NCI-H128 (cell line): Measurements from ENCODE around the gene TRIM7.

Experiments used
- DNase-seq: peaks from one replicate; lab custom pipeline; 2025; ENCODE audit not compliant: unreplicated experiment; lab: John Stamatoyannopoulos, UW

TRIM7 gene

DNA sequence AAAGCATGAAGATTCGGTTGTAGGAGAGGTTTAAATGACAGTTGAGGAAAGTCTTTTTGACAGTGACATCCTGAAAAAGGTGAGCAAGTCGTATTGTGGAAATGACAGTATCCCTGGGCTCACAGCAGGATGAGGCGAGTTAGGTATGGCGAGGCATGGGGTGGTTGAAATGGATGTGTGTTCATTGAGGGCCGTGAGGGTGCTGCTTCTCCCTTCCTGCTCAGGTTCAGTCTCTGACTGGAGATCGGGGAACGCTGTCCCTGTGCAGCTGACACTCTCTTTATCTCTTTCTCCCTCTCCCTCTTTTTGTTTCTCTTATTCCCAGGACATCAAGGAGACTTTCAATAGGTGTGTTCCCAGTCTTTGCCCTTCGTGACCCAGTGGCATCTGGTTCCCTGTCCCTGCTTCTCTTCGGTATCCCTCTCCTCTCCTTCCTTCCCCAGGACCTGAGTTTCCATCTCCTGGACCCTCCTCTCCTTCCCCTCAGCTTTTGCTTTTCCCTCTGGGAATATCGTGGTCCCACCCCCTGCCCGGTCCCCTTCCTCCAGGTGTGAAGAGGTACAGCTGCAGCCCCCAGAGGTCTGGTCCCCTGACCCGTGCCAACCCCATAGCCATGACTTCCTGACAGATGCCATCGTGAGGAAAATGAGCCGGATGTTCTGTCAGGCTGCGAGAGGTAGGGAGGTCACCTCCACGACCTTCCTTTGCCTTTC is 28.2 kb upstream of the TRIM7 start:
- no peak for DNase-seq

DNA sequence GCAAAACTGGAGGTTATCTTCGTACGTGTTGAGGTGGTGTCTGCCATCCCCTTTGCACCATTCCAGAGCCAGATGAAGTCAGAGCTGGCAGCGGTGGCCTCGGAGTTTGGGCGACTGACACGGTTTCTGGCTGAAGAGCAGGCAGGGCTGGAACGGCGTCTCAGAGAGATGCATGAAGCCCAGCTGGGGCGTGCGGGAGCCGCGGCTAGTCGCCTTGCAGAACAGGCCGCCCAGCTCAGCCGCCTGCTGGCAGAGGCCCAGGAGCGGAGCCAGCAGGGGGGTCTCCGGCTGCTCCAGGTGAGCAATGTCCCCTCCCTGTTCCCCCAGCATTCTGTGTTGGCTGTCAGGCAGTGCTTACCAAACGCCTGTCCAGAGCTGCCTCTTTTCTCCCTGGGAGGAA is 27.6 kb upstream of the TRIM7 start:
- no peak for DNase-seq

- DNase-seq: no peak
Measured at GRCh38 chr5:181231432-181231831, 26.4 kb upstream of the TRIM7 start.

GRCh38 chr5:181230551-181230950 is 25.6 kb upstream of the TRIM7 start:
- DNase-seq: no peak

- DNase-seq: no peak
Measured at GRCh38 chr5:181229996-181230395, 25.0 kb upstream of the TRIM7 start.

DNA sequence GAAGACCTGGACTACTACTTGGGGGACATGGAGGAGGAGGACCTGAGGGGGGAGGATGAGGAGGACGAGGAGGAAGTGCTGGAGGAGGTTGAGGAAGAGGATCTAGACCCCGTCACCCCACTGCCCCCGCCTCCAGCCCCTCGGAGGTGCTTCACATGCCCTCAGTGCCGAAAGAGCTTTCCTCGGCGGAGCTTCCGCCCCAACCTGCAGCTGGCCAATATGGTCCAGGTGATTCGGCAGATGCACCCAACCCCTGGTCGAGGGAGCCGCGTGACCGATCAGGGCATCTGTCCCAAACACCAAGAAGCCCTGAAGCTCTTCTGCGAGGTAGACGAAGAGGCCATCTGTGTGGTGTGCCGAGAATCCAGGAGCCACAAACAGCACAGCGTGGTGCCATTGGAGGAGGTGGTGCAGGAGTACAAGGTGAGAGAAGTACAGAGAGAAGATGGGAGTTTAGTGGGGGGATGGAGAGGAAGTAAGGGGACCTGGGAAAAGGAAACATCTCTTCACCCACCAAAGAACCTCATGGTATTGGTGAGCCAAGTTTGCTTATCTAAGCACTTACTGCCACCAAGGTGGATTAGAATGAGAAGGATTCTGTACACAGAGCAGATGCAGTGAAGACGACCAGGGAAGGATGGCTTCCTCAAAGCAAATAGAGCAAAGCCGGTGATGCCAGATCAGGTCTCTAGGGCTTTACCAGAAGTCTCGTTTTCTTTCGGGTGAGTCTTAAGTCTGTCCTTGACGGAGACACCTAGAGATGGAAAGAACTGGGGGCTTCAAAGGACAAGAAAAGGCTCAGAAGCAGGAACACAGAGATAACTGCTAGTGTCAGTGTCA is 19.6 kb upstream of the TRIM7 start:
- no peak for DNase-seq

GRCh38 chr5:181223729-181224389 is 18.9 kb upstream of the TRIM7 start:
- DNase-seq: no peak

GRCh38 chr5:181223058-181223728 is 18.2 kb upstream of the TRIM7 start, which contains the start of gene TRIM41:
Gene TRIM41 (plus strand): TSS chr5:181223281. CDS start chr5:181224000, 719 bp downstream.
- no peak for DNase-seq

DNA sequence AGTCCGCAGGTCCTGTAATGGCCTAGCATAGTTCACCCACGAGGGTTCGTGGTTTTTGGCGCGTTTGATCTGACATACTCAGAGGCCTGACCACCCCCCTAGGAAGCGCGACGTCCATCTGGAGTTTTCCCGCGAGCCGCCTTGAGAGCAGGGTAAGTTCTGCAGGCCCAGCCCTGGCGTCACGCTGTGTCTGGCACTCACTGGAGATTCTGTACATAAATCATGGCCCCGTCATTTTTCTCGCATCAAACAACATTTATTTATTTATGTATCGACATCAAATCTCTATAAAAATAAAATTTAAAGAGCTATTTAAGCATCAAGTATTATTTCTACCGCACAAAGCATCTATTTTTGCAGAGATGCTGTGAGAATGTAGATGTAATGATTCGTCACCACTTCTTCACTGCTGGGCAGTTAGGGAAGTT is 17.6 kb upstream of the TRIM7 start:
- DNase-seq: no peak

DNA sequence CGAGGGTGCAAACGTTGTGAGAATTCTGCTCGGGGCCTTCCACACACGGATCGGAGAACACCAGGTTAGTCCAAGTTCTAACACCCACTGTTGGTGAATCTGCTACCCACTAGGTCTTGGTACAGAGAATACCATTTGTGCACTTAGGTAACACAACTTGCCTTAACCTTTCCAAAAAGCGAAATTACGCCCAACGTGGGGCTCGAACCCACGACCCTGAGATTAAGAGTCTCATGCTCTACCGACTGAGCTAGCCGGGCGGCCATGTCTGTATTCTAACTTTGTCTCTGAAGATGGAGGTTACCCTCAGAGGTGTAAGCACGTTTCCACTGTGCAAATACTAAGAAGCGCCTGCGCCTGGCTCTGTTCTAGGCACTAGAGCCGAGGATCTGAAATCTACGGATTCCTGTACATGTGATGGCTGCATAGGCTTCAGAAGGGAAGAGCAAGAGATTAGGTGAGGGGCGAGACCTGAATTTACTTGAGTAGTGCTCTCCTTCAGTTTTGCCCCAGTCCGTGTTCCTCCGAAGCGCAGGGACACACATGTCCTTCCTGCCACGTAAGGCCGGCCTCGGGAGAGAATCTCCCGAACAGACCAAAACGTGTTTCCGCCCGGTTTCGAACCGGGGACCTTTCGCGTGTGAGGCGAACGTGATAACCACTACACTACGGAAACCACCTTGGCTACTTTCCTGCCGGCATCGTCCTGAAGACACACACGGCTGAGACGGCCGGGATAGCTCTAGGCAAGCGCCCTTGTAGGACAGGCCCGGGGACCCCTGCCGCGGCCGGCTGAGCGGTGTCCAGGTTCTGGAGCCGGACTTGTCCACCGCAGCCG is 17.0 kb upstream of the TRIM7 start:
- no peak for DNase-seq

DNA sequence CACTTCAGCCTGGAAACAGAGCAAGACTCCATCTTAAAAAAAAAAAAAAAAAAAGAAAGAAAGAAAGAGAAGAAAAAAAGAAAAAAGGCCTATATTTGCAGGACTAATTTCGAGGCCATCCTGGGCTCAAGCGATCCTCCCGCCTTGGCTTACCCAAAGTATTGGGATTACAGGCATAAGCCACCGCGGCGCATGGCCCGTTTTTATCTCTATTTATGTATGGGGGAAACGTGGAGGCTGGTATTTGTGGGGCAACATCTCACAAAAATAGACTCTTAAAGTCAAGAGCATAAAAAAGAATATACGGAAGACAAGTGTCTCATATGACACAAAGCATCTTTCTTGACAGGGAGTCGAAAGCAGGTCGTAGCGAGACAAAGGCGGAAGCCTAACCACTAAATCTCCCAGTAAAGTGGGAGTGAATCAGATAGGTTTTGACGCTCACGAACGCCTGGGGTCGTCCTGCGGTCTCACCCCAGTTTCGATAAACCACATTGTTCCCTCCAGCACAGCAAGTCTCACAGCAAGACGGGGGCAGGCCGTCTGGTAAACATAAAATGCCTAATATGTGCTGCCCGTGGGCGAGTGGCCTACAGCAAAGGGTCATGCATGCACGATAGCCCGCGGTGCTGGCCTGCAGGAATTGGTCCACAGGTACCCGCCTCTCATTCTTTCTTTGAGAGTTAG is 16.3 kb upstream of the TRIM7 start:
- no peak for DNase-seq

DNA sequence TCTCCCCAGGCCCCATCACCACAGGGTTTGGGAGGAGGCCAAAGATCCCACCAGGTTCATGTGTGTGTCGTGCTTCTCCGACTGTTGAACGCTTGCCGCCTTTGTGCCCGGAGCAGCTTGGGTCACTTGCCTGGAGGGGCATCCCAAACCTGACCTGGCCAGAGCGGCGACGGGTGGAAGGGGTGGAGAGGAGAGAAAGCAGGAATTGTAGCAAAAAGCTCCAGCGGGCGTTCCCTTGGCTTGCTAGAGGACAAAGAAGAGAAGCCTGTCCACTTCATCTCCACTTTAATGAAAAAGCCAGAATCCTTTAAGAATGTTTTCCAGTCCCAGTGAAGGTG is 15.2 kb upstream of the TRIM7 start:
- no peak for DNase-seq

GRCh38 chr5:181219262-181220177 is 14.5 kb upstream of the TRIM7 start:
- DNase-seq: no peak

DNA sequence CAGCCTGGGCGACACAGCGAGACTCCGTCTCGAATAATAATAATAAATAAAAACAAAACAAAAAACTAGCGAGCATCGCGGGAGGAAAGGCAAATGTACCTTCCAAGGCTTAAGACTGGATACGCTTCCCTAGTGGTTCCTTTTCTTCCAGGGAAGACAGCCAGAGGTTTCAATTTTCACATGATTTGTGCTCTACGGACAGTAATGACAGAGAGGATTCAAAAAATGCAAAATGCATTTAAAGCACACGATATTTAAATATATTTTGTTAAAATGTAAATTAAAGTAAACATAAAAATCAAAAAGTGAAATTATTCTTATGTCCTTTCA is 13.8 kb upstream of the TRIM7 start:
- no peak for DNase-seq

- DNase-seq: no peak
Measured at GRCh38 chr5:181217803-181218062, 12.7 kb upstream of the TRIM7 start.

GRCh38 chr5:181217111-181217802 is 12.3 kb upstream of the TRIM7 start:
- DNase-seq: no peak

- DNase-seq: no peak
Measured at GRCh38 chr5:181215997-181216989, 11.3 kb upstream of the TRIM7 start.
